GM12878 (cell line): ENCODE measurements around the gene CAMTA1.

ENCODE experiments used
- ASH2L ChIP-seq: fragments of 300-600, 200-600 bp; sonication (generic); IDR thresholded peaks from 2 replicates; pipeline ENCODE4 v1.6.1; 2017; ENCODE audit warnings: low read depth, mild to moderate bottlenecking, borderline replicate concordance
- EGR1 ChIP-seq, 2 experiments: IDR thresholded peaks; 1 replicate in 1 of 2; 2 replicates in 1 of 2; pipeline ENCODE4 v1.6.1; 2011 to 2012; ENCODE audit warnings: low read depth in 2 of 2, low read length in 2 of 2, borderline replicate concordance in 1 of 2, mild to moderate bottlenecking in 1 of 2, moderate library complexity in 1 of 2
- EZH2 ChIP-seq: IDR thresholded peaks from 2 replicates; pipeline ENCODE4 v1.6.1; 2012; ENCODE audit warnings: low read depth, mild to moderate bottlenecking, control low read depth, inconsistent platforms, low read length, borderline replicate concordance; ENCODE audit not compliant: control insufficient read depth
- MYB ChIP-seq: fragments of 150-350 bp; IDR thresholded peaks from 2 replicates; pipeline ENCODE4 v1.6.1; 2014; ENCODE audit warnings: mild to moderate bottlenecking, low read depth, low read length, borderline replicate concordance
- SMC3 ChIP-seq: IDR thresholded peaks from 2 replicates; pipeline ENCODE4 v1.6.1; 2011; ENCODE audit warnings: low read length, improper control_type of control experiment, borderline replicate concordance
- TF ChIP-seq, protein P1 (sequence below), 3 experiments: IDR thresholded peaks in 2 of 3; conservative IDR thresholded peaks in 1 of 3; 2 replicates each; pipeline ENCODE4 v1.5.1; 2011; ENCODE audit warnings: low read depth in 3 of 3, low read length in 3 of 3, mild to moderate bottlenecking in 3 of 3, control low read depth in 2 of 3, moderate library complexity in 2 of 3, inconsistent platforms in 1 of 3, mixed read lengths in 1 of 3; ENCODE audit not compliant: control insufficient read depth in 2 of 3, insufficient read depth in 1 of 3; ENCODE audit errors: extremely low read depth in 1 of 3

DNA sequence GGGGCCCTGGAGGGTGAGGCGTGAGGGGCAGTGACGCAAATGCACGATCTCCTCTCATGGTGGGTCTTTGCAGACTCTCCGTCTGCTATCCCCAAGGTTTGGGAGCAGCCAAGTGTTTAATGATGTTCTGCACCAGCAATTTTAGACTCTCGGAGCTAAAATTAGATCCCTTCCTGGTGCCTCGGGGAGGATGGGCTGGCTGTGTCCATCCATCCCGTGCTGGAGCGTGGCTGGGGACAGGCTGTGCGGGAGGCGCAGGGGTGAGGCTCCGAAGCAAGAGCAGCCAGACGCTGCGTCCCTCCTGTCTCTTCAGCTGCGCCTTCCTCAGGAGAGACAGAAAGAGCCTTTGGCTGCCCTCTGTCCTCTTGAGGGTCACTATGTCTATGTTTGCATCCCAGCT, 387.6 kb downstream of the CAMTA1 start:
- TF ChIP-seq MYB: no peak
- TF ChIP-seq, protein P1, sequence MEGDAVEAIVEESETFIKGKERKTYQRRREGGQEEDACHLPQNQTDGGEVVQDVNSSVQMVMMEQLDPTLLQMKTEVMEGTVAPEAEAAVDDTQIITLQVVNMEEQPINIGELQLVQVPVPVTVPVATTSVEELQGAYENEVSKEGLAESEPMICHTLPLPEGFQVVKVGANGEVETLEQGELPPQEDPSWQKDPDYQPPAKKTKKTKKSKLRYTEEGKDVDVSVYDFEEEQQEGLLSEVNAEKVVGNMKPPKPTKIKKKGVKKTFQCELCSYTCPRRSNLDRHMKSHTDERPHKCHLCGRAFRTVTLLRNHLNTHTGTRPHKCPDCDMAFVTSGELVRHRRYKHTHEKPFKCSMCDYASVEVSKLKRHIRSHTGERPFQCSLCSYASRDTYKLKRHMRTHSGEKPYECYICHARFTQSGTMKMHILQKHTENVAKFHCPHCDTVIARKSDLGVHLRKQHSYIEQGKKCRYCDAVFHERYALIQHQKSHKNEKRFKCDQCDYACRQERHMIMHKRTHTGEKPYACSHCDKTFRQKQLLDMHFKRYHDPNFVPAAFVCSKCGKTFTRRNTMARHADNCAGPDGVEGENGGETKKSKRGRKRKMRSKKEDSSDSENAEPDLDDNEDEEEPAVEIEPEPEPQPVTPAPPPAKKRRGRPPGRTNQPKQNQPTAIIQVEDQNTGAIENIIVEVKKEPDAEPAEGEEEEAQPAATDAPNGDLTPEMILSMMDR (IDR thresholded peaks at IDR 0.05 in 2 of 3, conservative IDR thresholded peaks at IDR 0.05 in 1 of 3; ENCODE audit: control insufficient read depth in 2 of 3, extremely low read depth in 1 of 3, insufficient read depth in 1 of 3, low read depth in 3 of 3, low read length in 3 of 3): no peak
- TF ChIP-seq EZH2: no peak
- TF ChIP-seq SMC3: no peak
- TF ChIP-seq ASH2L: no peak
- TF ChIP-seq EGR1 (IDR thresholded peaks at IDR 0.05; ENCODE audit: borderline replicate concordance in 1 of 2, low read depth in 2 of 2, low read length in 2 of 2): no peak
